Amygdala (tissue), 56 donors: Measurements from ENCODE around the gene TSPAN9.

Source experiments
- DNase-seq, 56 donors: peaks; one replicate each; lab custom pipeline; 2025; lab: John Stamatoyannopoulos, UW

Gene TSPAN9

GRCh38 chr12:3255057-3255456 is 177.9 kb downstream of the TSPAN9 start:
- no peak for DNase-seq

GRCh38 chr12:3256103-3256631 is 179.0 kb downstream of the TSPAN9 start:
- no peak for DNase-seq

DNA sequence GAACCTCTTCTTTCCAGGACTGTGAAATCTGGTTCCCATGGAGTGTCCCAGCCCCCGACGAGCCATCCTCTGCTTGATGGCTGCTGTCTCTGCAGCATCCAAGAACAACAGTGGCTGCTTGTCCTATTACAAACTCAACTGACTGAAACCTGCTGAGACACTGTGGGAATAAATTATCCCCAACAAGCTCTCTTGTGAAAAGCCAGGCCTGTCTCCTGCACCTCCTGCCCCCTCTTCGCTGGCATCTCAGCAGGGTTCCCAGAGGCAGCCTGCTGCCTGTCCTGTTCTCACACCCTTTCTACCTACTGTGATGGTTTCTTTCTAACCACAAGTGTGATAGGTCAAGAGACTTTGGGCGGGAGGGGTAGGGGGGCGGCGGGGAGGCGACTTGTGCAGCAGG is 180.2 kb downstream of the TSPAN9 start:
- no peak for DNase-seq

DNA sequence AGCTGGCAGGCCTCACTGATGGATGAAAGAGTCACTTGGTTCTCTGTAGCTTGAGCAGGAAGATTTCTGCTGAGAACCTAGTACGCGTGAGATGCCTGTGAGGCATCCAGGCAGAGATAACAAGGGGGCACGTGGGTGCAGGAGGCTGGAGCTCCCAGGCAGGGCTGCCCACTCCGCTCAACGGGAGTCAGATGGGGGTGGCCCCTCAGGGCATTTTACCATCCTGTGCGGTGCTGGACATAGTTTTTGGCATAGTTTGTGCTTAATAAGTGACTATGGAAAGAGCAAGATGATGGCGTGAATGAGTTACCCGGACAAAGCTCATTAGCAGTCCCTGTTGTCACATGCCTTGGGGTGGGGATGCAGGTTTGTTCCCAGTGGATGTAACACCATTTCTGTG is 182.8 kb downstream of the TSPAN9 start:
- no peak for DNase-seq

- peak in 8 of 56 donors; percentile 3 to 25 (median 8) for DNase-seq
Observed at GRCh38 chr12:3261782-3262359, 184.7 kb downstream of the TSPAN9 start.

DNA sequence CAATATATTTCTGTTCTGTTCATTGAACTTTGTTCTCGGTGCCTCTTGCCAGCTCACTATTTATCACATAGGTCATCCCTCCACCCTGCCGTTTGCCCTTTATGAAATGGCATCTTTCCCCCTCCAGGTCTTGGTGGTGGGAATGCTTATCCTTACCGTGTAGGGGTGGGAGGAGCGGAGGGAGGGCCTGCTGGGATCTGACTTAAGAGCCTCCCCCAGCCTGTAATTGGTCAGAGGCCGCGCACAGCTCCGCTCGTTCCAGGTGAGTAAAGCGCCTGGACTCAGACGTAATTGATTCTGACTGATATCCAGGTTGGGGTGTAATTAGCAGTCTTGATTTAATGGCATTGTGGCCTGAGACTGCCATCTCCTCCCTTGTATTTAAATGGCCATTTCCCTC is 185.3 kb downstream of the TSPAN9 start:
- DNase-seq, result no peak

DNA sequence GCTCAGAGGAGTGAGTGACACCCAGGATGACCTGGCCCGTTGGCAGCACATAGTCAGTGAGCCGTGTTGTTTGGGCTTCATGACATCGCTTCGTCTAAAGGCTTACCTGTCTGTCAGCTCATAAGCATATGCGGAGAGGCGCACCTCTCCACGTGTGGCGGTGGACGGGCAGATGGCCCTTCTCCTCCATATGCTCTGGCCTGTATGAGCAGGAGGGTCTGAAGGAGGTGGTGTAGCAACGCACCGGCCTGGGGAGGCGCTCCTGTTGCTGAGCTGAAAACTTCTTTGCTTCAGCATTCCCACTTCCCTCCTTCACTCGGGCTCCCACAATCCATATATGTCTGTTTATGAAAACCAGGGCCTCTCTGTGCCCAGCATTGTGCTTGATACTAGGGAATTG is 186.1 kb downstream of the TSPAN9 start:
- no peak for DNase-seq

GRCh38 chr12:3263939-3264922 is 187.1 kb downstream of the TSPAN9 start:
- DNase-seq, result no peak

DNA sequence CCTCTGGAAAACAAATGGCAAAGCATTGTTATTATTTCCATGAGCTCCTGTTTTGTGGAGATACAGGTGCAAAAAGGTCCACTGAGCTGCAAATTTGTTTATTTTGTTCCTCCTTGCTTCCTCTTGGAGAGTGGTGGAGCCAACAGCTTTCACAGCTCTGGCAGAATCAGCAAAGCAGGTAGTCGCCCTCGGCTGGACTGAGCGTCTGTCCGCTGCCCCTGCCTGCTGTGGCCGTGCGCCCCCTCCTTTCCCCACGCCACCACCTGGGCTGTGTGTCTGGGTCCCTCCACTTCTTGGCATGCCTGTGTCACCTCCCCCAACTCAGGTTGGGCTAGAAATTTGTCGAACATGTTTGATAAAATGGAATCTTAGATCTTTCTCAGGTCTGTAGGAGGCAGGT is 188.2 kb downstream of the TSPAN9 start:
- DNase-seq, result no peak

GRCh38 chr12:3266638-3267037 is 189.5 kb downstream of the TSPAN9 start:
- no peak for DNase-seq

DNA sequence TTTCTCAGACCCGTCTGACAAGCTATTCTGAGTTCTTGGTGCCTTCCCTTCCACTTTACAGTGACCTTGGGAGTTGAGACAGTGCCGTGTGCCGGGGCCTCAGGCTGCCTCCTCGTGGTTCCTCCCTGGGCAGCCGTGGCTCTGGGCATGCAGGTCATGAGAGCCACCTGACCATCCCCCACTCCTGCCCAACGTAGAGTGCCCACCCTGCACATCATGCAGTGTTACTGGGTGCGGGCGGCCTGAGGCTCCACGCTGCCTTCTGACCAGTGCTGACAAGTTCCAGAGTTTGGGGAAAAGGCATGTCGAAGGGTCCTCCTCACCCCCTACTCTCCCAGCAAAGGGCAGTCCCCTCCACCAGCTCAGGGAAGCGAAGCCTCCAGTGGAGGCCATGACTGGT is 190.5 kb downstream of the TSPAN9 start:
- DNase-seq, result no peak

DNA sequence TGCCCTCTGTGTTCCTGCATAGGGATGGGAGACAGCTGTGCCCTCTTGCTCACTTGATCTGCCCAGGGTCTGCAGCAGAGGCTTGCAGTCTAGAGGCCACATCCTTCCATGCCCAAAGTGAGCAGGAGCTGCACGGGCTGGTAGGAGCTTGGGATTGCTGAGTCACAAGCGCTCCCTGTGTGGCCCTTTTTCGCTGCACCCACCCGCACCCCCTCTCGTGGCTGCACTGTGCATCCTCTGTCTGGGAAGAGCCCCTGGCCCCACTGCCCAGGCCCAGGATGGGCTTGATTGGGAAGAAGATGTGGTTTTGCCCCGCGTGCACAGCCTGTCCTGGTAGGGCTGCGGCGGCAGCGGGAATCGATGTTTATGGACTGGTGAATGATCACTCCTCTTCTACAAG is 192.4 kb downstream of the TSPAN9 start:
- no peak for DNase-seq

- no peak for DNase-seq
Observed at GRCh38 chr12:3271146-3271545, 194.0 kb downstream of the TSPAN9 start.

- no peak for DNase-seq
Observed at GRCh38 chr12:3271639-3272038, 194.5 kb downstream of the TSPAN9 start.

DNA sequence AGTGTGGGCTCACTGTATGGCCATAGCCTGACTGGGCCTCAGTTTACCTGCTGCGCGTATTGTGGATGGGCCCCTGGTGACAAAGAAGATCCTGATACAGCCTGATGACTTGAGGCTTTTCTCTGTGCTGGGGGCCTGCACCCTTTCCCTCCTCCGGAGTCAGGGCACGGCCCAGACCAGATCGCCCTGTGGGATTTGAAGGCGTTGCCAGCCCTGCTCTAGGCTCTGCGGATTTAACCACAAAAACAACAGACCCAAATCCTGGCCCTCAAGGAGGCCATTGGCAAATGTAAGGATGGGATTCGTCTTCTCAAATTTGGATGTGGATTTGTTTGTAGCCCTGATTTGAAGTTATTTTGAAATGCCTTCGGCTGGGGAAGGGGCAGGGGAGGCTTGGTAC is 195.8 kb downstream of the TSPAN9 start:
- no peak for DNase-seq

- no peak for DNase-seq
Observed at GRCh38 chr12:3273409-3273853, 196.3 kb downstream of the TSPAN9 start.

DNA sequence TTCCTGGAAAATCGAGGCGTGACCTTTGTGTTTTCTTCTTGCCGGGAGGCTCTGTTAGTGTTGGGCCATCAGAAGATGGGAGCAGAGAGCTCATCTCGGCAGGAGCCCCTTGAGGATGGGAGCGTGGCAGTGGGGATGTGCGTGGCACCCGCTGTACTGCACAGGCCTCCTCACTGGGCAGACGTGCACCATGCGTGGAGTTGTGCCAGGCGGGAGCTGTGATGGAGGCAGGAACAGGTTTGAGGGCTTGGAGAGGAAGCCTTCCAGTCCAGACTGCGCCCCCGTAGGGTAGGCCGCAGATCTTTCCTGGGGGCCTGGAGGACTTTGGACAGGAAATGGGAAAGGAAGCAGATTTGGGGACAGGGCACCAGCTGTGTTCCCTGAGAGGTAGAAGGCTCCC is 197.5 kb downstream of the TSPAN9 start:
- no peak for DNase-seq

GRCh38 chr12:3275171-3276041 is 198.2 kb downstream of the TSPAN9 start:
- DNase-seq, result peak in 46 of 56 donors; percentile 5 to 83 (median 38)

- DNase-seq, result no peak
Observed at GRCh38 chr12:3276226-3276625, 199.0 kb downstream of the TSPAN9 start.

DNA sequence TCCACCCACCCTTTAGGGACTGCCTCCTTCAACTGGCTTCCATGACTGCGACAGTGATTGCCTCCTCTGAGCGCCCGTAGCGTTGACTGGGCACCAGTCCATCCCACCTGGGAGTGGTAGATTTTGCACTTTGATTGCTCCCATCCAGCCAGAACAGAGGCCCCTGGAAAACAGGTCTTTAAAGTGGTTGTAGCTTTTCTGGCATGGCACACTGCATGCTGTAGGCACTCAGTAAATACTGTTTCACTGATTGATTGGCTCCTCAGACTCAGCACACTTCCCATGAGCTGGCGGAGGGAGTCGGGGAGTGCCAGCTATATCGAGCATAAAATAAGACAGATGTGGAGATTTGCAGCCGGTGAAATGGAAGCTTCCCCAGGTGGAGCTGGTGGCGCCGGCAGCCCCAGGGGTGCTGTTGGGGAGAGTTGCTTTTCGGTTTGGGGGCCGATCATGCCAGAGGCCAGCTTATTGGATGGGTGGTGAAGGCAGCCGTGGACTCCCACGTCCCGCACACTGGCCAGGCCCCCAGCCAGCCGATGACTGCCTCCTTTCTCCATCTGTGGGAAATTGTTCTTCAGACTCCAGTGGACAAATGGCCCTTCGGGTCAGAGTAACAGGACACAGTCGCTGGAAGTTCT is 200.2 kb downstream of the TSPAN9 start:
- no peak for DNase-seq
